VCaP (cell line): Measurements from ENCODE around the gene EFCAB5.
A peak's percentile ranks its signal among the peaks of the same experiment; 100 is the strongest.
"Not testable (repeated sequence)": the region's sequence is repeated elsewhere in the genome, so short reads cannot be mapped to it uniquely, and the experiment has no call there.

Source experiments
- H3K27ac ChIP-seq: fragments of 450-650 bp; 2 replicates; pipeline ENCODE4 v1.5.1; 2017
- CTCF ChIP-seq: fragments of 450-650 bp; conservative IDR thresholded peaks from 2 replicates; pipeline ENCODE4 v1.5.1; 2017; ENCODE audit warnings: mild to moderate bottlenecking, moderate library complexity

Gene EFCAB5

GRCh38 chr17:29996458-29996857 is 55.0 kb downstream of the EFCAB5 start:
- no peak for TF ChIP-seq CTCF
- no peak overlapping the region for H3K27ac ChIP-seq

DNA sequence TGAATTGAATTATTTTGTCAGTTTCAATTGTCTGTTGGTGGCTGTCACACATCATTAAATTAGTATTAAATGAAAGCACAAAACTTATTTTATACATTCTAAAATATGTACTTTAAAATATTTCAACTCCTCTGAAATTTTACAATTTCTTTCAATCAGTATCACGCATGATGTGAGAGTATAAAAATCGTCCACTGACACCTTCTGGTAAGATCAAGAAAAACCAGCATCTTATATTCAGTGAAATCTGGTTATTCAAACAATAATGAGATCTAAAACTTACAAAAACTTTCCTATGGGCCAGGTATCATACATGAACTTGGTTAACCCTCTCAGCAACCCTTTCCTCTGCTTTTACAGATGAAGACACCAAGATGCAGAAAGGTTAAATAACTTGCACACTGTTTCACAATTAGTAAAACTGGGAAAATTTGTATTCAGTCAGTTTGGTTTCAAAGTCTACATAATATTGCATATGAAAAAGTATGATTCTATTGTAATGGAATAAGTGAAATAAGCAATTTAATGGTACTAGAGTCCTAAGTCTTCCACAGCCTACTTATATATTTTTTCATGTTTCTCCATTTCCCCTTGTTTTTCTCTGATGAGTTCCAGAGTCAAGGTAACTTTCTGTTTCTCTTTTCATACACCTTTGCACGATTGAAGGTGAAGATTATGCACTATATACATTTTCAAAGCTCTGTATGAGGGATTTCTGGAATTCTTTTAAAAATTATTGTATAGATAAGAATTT is 58.7 kb downstream of the EFCAB5 start:
- no peak overlapping the region for H3K27ac ChIP-seq
- peak; percentile 66 for TF ChIP-seq CTCF

- no peak for TF ChIP-seq CTCF
- no peak overlapping the region for H3K27ac ChIP-seq
These were observed 59.4 kb downstream of the EFCAB5 start for GRCh38 chr17:30000755-30001257.

DNA sequence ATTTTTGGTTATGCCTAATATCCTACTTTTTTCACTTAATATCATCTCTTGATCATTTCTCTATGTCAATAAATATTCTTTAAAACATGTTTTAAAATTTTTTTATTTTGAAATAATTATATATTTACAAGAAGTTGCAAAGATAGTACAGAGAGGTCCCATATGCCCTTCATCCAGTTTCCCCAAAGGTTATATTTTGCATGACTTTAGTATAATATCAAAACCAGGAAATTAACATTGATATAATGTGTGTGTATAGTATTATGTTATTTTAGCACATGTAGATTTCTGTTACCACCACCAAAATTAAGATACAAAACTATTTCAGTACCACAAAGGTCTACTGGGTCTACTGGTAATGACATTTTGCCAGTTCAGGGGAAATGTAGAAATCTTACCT is 60.7 kb downstream of the EFCAB5 start:
- TF ChIP-seq CTCF, result no peak
- H3K27ac ChIP-seq, result no peak overlapping the region

GRCh38 chr17:30005709-30006320 is 64.4 kb downstream of the EFCAB5 start:
- TF ChIP-seq CTCF, result no peak
- H3K27ac ChIP-seq, result no peak overlapping the region

DNA sequence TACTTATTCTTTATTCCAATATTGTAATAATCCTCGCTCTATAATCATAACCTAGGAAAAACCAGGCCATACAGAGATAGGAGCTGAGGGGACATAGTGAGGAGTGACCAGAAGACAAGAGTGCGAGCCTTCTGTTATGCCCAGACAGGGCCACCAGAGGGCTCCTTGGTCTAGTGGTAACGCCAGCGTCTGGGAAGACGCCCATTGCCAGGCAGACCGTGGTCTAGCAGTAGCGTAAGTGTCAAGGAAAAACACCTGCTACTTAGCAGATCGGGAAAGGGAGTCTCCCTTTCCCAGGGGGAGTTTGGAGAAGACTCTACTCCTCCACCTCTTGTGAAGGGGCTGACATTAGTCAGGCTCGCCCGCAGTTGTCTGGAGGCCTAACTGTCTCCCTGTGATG is 70.5 kb downstream of the EFCAB5 start:
- H3K27ac ChIP-seq, result not testable (repeated sequence)
- peak; percentile 23 for TF ChIP-seq CTCF

GRCh38 chr17:30021708-30022317 is 80.4 kb downstream of the EFCAB5 start:
- peak; percentile 98 for TF ChIP-seq CTCF
- H3K27ac ChIP-seq, result no peak overlapping the region

DNA sequence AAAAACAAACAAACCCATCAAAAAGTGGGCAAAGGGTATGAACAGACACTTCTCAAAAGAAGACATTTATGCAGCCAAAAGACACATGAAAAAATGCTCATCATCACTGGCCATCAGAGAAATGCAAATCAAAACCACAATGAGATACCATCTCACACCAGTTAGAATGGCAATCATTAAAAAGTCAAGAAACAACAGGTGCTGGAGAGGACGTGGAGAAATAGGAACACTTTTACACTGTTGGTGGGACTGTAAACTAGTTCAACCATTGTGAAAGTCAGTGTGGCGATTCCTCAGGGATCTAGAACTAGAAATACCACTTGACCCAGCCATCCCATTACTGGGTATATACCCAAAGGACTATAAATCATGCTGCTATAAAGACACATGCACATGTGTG is 83.9 kb downstream of the EFCAB5 start:
- not testable (repeated sequence) for H3K27ac ChIP-seq
